HCT116 (cell line): Measurements from ENCODE around the gene CCL13. TPM values are rescaled to one million over a fixed set of nuclear protein-coding genes. Genes with fewer than 3 reads are reported as not detected.
"Not testable (repeated sequence)": the region's sequence is repeated elsewhere in the genome, so short reads cannot be mapped to it uniquely, and the experiment has no call there.

Experiments
- ATAC-seq: fragments of 200-7000 bp; cut with Tn5 transposase; 2 replicates; pipeline ENCODE4 v1.9.1; 2020; ENCODE audit warnings: mild to moderate bottlenecking, moderate library complexity
- BruUV-seq: library from RNA; stranded (reverse); fragments of 400-500 nt; replicated peaks from 2 replicates; lab custom pipeline; 2021; lab: Mats Ljungman, UMichigan
- CTCF ChIA-PET: fragments of 300-600 bp; sonication (Branson Sonifier 250); formaldehyde crosslinking; loops from one replicate; lab custom pipeline; 2021; ENCODE audit warnings: antibody characterized with exemption; lab: Charles Lee
- POLR2A ChIA-PET: fragments of 300-600, 350-600 bp; sonication (Branson Sonifier 250); formaldehyde crosslinking; loops from one replicate; lab custom pipeline; 2021; ENCODE audit warnings: antibody characterized with exemption; lab: Charles Lee
- RAD21 ChIA-PET, 2 experiments: fragments of 300-600 bp; sonication (Branson Sonifier 250); formaldehyde crosslinking; loops; one replicate each; lab custom pipeline; 2023; ENCODE audit warnings: low total read pairs in 2 of 2; ENCODE audit not compliant: uncharacterized antibody in 2 of 2, unreplicated experiment in 2 of 2, low non-redundant PET in 1 of 2; lab: Charles Lee
- DNase-seq: peaks from one replicate; pipeline ENCODE4 v3.0.0-alpha.2; 2010; ENCODE audit warnings: low read depth, low spot score
- H2AFZ ChIP-seq: fragments of 200-600 bp; shearing (Covaris generic), sonication (generic); 2 replicates; pipeline ENCODE4 v1.6.1; 2017; ENCODE audit warnings: low read depth, mixed run types, mixed read lengths, antibody characterized with exemption, low read length; ENCODE audit not compliant: poor library complexity, severe bottlenecking
- H3K27ac ChIP-seq: 2 replicates; pipeline ENCODE4 v1.5.1; 2012; ENCODE audit warnings: low read depth, low read length
- H3K27me3 ChIP-seq: fragments of 200-600 bp; sonication (generic); 2 replicates; pipeline ENCODE4 v1.6.1; 2016; ENCODE audit warnings: mixed run types, low read length, mixed read lengths; ENCODE audit not compliant: insufficient read depth
- H3K36me3 ChIP-seq, 2 experiments: fragments of 200-500 bp in 1 of 2; fragments of 200-600 bp in 1 of 2; sonication (Bioruptor generic) in 1 of 2; sonication (generic) in 1 of 2; 2 replicates each; pipeline versions ENCODE4 v1.5.1 to v1.6.1; 2014 to 2016; ENCODE audit warnings: low read length in 2 of 2, inconsistent platforms in 1 of 2, mixed read lengths in 1 of 2, mixed run types in 1 of 2; ENCODE audit not compliant: insufficient read depth in 2 of 2, control insufficient read depth in 1 of 2
- H3K4me1 ChIP-seq, 2 experiments: fragments of 200-600 bp in 1 of 2; sonication (generic) in 1 of 2; 2 replicates each; pipeline versions ENCODE4 v1.5.1 to v1.6.1; 2012 to 2017; ENCODE audit warnings: low read length in 2 of 2, inconsistent platforms in 1 of 2, mild to moderate bottlenecking in 1 of 2, mixed read lengths in 1 of 2, mixed run types in 1 of 2, moderate library complexity in 1 of 2; ENCODE audit not compliant: insufficient read depth in 2 of 2, control insufficient read depth in 1 of 2
- H3K4me2 ChIP-seq: fragments of 200-600 bp; sonication (generic); 2 replicates; pipeline ENCODE4 v1.6.1; 2017; ENCODE audit warnings: mixed run types, low read length, mixed read lengths
- H3K4me3 ChIP-seq, 2 experiments: fragments of 200-600 bp in 1 of 2; sonication (generic) in 1 of 2; replicated peaks in 1 of 2; 2 replicates each; pipeline ENCODE4 v1.5.1; 2011 to 2016; ENCODE audit warnings: low read length in 2 of 2, control low read depth in 1 of 2, low read depth in 1 of 2, mild to moderate bottlenecking in 1 of 2, mixed read lengths in 1 of 2, mixed run types in 1 of 2
- H3K79me2 ChIP-seq: fragments of 200-600 bp; sonication (generic); 2 replicates; pipeline ENCODE4 v1.6.1; 2017; ENCODE audit warnings: mild to moderate bottlenecking, mixed run types, low read length, moderate library complexity, mixed read lengths; ENCODE audit not compliant: insufficient read depth
- H3K9ac ChIP-seq: fragments of 200-600 bp; sonication (generic); 2 replicates; pipeline ENCODE4 v1.6.1; 2016; ENCODE audit warnings: low read length, mixed read lengths
- H3K9me2 ChIP-seq: fragments of 200-600 bp; sonication (generic), shearing (Covaris generic); 2 replicates; pipeline ENCODE4 v1.6.1; 2017; ENCODE audit warnings: mixed run types, mild to moderate bottlenecking, moderate library complexity; ENCODE audit not compliant: insufficient read depth
- H3K9me3 ChIP-seq, 2 experiments: fragments of 200-500 bp in 1 of 2; fragments of 200-600 bp in 1 of 2; sonication (Bioruptor generic) in 1 of 2; sonication (generic) in 1 of 2; 2 replicates each; pipeline ENCODE4 v1.6.1; 2014 to 2017; ENCODE audit warnings: low read length in 2 of 2, mixed read lengths in 2 of 2, inconsistent platforms in 1 of 2, low read depth in 1 of 2, mild to moderate bottlenecking in 1 of 2, mixed run types in 1 of 2, moderate library complexity in 1 of 2; ENCODE audit not compliant: control insufficient read depth in 1 of 2, insufficient read depth in 1 of 2
- H4K20me1 ChIP-seq: fragments of 200-600 bp; sonication (generic), shearing (Covaris generic); 2 replicates; pipeline ENCODE4 v1.6.1; 2017; ENCODE audit warnings: mixed run types, mild to moderate bottlenecking, moderate library complexity; ENCODE audit not compliant: insufficient read depth
- ATF3 ChIP-seq: IDR thresholded peaks from 2 replicates; pipeline ENCODE4 v1.6.1; 2012
- EZH2 ChIP-seq: fragments of 200-600 bp; sonication (generic); IDR thresholded peaks from 2 replicates; pipeline ENCODE4 v1.6.1; 2017; ENCODE audit warnings: antibody characterized with exemption, mixed run types
- FOSL1 ChIP-seq: IDR thresholded peaks from 2 replicates; pipeline ENCODE4 v1.6.1; 2012; ENCODE audit warnings: low read depth
- MAX ChIP-seq: IDR thresholded peaks from 2 replicates; pipeline ENCODE4 v1.6.1; 2012
- RAD21 ChIP-seq: IDR thresholded peaks from 2 replicates; pipeline ENCODE4 v1.6.1; 2012; ENCODE audit warnings: low read depth, mild to moderate bottlenecking
- ZBTB33 ChIP-seq: IDR thresholded peaks from 2 replicates; pipeline ENCODE4 v1.6.1; 2011; ENCODE audit warnings: mild to moderate bottlenecking, low read length, moderate library complexity; ENCODE audit not compliant: insufficient replicate concordance; ENCODE audit errors: extremely low read depth
- intact Hi-C: fragments of 100-400 bp; cut with micrococcal nuclease; formaldehyde crosslinking; loops from 2 replicates; pipeline ENCODE4 v1.10.0; 2022
- total RNA-seq: library from RNA; stranded (reverse); gene quantifications from one replicate; pipeline ENCODE4 v1.2.1, GENCODE V29; 2021; ENCODE audit not compliant: unreplicated experiment

The CCL13 gene
- total RNA-seq, 1 experiment from 2014 or later, result not detected

- TF ChIP-seq FOSL1 (no peak), EZH2 (no peak), RAD21 (no peak), ZBTB33 (no peak), MAX (no peak)
These were observed 34.3 kb upstream of the CCL13 start (continued) for GRCh38 chr17:34321964-34322363.

- H3K9me2 ChIP-seq, H2AFZ ChIP-seq, BruUV-seq, H3K79me2 ChIP-seq, ATAC-seq, H3K9me3 ChIP-seq, H3K4me3 ChIP-seq, H3K9ac ChIP-seq, H3K4me2 ChIP-seq, RAD21 ChIA-PET, POLR2A ChIA-PET, H3K27ac ChIP-seq, DNase-seq, H4K20me1 ChIP-seq, H3K36me3 ChIP-seq, CTCF ChIA-PET, H3K27me3 ChIP-seq, H3K4me1 ChIP-seq: not testable (repeated sequence)
- intact Hi-C loops, result loop anchor here (10.0 kb wide), 1 partner anchor 57 kb away; no protein-coding TSS in a partner anchor
These were observed 28.7 kb upstream of the CCL13 start for GRCh38 chr17:34327580-34327979.

GRCh38 chr17:34337701-34338100, 18.6 kb upstream of the CCL13 start:
- no peak for TF ChIP-seq ATF3
- H4K20me1 ChIP-seq, result no peaks in the 10 kb centered on the region; the same call in 1 of the 2 replicates
- ChIA-PET CTCF (no interaction called here), RAD21 (no interaction called here), POLR2A (no interaction called here)
- no TSS peak for BruUV-seq
- H3K9me2 ChIP-seq, result no peaks in the 10 kb centered on the region
- no peaks in the 10 kb centered on the region for H3K4me1 ChIP-seq
- intact Hi-C loops, result no loop called here
- H3K27me3 ChIP-seq, result 0 out of 2 replicates have a peak, but pooled peaks cover 6% of the 10 kb centered on the region
- H3K36me3 ChIP-seq, result no peaks in the 10 kb centered on the region
- no peaks in the 10 kb centered on the region for H3K79me2 ChIP-seq
- no peak overlapping the region for H2AFZ ChIP-seq
- H3K9ac ChIP-seq, result no peak overlapping the region
- no peaks in the 10 kb centered on the region for H3K9me3 ChIP-seq
- DNase-seq, result no peak
- no peak overlapping the region for H3K4me3 ChIP-seq
- H3K4me2 ChIP-seq, result no peak overlapping the region
- no peak for ATAC-seq
- H3K27ac ChIP-seq, result no peak overlapping the region
